ENCODE data around the gene GBP2. TPM values are rescaled to one million over a fixed set of nuclear protein-coding genes. Genes with fewer than 3 reads are reported as not detected.
"Not testable (repeated sequence)": the region's sequence is repeated elsewhere in the genome, so short reads cannot be mapped to it uniquely, and the experiment has no call there.

The GBP2 gene, protein sequence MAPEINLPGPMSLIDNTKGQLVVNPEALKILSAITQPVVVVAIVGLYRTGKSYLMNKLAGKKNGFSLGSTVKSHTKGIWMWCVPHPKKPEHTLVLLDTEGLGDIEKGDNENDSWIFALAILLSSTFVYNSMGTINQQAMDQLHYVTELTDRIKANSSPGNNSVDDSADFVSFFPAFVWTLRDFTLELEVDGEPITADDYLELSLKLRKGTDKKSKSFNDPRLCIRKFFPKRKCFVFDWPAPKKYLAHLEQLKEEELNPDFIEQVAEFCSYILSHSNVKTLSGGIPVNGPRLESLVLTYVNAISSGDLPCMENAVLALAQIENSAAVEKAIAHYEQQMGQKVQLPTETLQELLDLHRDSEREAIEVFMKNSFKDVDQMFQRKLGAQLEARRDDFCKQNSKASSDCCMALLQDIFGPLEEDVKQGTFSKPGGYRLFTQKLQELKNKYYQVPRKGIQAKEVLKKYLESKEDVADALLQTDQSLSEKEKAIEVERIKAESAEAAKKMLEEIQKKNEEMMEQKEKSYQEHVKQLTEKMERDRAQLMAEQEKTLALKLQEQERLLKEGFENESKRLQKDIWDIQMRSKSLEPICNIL
- total RNA-seq = 28.8 and 82.1 TPM in 2 replicates

DNA sequence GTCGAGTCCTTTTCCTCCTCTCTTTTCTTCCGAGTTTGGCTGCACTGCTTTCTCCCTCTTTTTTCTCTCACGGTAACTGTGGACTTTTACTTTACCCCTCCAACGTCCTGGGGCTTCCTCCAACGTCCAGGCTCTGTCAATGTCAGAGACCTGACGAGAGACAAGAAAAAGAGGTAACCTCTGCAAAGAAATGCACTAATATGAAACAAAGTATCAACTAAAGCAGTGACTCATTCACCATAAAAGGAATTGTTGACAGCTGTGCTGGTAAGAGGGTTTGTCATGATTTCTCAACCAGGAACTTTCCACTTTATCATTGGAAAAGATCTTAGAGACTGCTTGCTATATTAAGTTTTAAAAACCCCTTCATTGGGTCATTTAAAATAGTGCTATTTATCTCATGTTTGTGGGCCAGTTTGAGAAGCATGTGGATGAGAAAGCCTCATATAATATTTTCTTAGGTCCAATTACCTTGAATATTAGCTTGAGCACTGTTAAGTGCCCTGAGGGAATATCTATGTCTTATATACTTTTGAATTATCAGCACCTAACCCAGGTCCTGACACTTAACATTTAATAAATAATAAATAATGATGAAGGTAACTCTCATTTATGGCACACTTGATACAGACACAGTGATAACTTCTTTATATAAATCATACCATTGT, at the start of gene GBP2:
Gene GBP2 (minus strand): TSS at position 202 of the 668 bp plus-strand sequence. CDS start 4,148 bp downstream, outside the sequence.
- peak; percentile 97 for DNase-seq (ENCODE audit: low read depth)

DNA sequence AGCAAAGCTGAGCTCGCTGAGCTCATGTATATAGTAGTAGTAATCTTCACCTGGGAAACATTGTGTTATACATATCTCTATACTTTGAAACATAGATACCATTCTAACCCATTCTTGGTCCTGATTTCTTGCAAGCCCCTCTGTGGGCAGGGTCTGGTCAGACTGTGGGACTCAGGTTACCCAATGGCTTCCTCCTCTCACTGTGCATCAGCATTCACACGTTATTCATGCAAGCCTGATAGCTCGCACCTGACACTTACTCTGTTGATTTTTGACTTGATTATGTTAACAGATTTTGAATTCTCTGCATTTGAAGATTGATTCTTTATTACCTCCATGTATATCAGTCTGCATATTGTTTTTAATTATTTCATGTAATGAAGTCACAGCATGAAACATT, 48.6 kb upstream of the GBP2 start:
- no peak for DNase-seq (ENCODE audit: low read depth)

DNA sequence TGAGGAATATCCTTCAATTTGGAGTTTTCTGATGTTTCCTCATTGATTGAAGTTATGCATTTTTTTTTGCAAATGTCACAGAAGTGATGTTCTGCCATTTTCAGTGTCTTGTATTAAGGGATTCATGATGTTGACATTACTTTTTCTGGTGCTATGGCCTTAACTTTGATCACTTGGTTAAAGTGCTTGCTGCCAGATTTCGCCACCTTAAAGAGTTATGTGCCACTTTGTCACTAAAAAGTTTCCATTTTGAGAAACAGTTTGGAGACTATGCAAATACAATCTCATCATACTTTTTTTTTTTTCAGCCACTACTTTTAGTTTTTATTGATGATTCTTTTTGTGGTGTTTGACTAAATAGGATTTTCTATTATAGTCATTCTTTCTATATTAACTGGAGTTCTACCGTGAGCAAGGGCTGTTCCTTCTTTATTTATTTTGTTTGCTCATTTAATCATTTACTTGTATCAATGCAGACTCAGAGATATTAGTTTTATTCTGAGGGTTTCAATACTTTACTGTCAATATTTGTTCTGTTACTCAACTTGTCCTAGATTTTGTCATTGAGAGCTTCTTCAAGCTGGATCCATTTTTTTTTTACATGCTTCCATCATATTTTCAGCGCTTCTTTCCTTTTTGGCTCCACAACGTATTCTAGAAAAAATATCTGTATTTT, 46.7 kb upstream of the GBP2 start:
- DNase-seq (ENCODE audit: low read depth) = no peak

DNA sequence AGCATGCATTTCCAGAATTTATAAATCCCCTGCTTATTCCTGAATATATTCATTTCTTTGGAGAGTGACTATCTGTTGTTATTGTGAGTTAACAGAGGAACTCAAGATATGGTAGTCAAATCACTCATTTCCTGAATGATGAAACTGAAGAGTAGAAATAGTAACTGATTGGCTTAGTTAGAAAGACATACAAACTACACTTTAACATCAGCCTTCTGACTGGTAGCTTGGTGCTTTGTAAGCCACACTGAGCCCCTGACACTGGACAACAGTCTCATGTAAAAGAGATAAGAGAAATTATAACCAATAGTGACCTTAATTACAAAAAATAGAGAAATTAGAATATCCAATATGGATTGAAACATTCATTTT, 45.1 kb upstream of the GBP2 start:
- no peak for DNase-seq (ENCODE audit: low read depth)

DNA sequence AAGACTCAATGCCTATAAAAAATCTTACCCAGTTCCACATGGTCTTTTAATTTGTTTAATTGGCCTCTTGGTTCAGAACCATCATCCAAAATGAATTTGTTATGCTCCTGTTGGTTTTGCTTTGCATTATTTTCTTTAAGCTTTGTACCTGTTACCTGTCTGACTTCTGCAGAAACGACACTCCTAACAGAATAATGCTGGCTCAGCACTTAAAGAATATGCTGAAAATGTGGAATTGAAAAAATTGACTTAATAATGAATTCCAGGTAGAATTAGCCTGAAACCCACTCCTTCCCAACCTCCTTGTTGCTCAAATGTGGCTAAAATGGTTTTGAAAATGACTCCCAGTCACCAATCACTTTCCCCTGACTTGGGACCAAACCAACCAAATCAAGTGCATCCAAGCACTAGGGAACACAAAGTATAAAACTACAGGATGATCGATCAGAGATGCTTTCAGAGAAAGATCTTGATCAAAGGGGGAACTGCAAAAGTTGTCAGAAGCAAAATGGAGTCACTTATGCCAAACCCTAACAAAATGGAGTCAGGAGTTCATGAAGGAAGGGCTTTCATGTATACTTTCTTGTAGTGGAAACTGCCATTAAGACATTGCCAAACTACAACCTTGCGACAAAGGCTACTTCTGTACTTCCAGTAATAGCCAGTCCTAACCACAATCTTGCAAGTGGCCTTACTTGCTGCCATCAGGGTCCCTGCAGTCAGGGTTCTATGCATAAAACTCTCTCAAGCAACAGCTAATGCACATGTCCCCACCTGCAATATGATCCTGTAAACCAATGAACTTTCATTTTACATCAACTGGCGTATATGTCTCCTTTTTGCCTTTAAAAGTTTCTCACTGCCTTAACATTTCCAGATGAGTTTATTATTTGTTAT, 44.5 kb upstream of the GBP2 start:
- DNase-seq (ENCODE audit: low read depth) = no peak

DNA sequence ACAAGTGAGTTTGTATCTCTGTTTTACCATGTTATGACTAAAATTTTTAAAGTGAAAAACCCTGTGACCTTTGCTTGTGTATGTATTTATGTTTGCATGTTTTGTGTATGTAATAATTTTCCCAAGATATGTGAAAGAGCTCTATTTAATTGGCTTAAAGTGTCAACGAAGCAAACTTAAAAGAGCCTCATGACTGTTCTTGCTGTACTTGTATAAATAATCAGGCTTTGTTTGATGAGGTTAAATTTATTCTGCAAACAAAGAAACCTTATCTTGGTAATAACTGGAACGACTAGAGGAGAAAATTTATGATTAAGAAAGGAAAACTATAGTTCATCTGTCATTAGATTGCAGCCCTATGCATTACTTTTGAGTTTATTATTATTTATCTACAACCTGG, 43.3 kb upstream of the GBP2 start:
- no peak for DNase-seq (ENCODE audit: low read depth)

DNA sequence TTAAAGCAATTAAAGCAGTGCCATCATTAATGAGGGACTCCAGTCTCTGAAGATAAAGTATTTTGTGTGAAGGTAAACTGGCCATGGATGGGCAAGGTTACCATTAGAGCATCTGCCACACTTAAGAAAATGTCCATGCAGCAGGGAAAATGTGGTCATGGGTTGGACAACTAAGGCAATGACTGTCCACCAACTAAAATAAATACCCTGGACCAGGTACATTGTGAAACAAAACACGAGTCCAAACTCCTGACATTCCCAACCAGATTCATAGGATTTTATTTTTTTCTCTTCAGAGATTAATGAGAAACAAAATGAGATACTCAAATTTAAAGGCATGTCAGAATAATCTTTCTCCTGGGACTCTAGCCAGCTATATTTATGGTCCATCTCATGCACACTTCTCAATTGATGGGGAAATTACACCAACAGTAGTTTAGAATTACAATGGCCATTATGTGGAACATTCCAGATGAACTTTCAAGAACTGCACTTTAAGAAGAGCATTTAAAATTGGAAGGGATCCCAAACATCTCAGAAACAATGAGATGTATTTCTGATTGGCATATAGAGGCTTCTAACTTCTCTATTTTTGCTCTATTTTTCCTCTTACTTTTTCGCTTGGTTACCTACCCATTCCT, 41.8 kb upstream of the GBP2 start:
- DNase-seq (ENCODE audit: low read depth) = no peak

DNA sequence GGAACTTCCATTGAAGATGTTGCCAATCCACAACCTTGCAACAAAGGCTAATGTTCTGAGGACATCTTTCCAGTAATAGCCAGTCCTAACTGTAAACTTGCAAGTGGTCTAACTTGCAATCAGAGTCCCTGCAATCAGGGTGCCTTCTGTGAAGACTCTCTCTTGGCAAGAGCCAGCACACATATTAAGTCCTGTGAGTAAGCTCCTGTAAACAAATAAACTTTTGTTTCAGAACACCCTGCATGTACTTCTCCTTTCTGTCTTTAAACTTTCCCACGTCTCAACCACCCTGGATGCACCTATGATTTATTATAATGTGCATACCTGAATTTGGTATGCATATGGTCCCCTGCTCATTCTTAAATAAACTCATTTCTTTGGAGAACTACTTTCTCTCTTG, 40.8 kb upstream of the GBP2 start:
- DNase-seq (ENCODE audit: low read depth) = peak; percentile 18

DNA sequence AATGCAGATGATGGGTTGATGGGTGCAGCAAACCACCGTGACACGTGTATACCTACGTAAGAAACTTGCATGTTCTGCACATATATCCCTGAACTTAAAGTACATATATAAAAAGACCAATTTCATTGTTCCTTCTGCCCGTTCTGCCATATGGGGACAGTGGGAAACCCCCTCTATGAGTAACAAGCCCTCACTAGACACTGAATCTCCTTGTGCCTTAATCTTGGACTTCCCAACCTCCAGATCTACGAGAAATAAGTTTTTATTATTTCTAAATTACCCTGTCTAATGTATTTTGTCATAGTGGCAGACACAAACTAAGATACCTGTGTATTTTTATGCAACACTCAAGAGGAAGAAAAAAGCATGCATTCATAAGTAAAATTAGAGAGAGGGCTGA, 39.9 kb upstream of the GBP2 start:
- no peak for DNase-seq (ENCODE audit: low read depth)

DNA sequence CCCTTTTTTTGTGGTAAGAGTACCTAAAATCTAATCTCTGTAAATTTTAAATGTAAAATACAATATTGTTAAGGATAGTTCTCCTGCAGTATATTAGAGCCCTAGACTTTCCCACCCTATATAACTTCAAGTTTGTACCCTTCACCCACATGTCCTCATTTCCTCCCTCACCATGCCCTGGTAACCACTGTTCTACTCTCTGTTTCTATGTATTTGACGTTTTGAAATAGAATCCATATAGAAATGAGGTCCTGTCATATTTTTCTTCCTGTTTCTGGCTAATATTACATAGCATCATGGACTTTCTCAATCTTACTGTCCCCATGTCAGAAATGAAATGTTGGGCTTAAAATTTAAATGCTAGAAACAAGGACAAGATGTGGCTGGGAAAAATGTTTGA, 25.1 kb upstream of the GBP2 start:
- DNase-seq (ENCODE audit: low read depth) = no peak

DNA sequence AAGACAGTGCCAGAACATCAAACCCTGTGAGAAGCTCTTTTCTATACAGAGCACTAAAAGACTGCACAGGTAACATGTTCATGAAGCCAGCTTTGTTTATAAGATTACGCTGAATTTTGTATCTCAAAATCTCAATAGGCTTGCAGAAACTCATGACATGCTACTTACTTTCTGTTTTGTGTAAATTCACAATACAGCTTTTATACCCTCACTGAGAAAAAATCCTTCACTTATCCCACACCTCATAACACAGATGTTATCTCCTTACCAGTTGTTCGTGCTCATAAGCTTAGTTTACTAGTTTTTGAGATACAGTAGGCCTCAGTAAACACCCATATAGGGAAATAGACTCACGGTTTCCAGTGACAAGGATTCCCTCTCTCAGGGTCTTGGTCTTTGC, 24.1 kb upstream of the GBP2 start:
- DNase-seq (ENCODE audit: low read depth) = no peak

DNA sequence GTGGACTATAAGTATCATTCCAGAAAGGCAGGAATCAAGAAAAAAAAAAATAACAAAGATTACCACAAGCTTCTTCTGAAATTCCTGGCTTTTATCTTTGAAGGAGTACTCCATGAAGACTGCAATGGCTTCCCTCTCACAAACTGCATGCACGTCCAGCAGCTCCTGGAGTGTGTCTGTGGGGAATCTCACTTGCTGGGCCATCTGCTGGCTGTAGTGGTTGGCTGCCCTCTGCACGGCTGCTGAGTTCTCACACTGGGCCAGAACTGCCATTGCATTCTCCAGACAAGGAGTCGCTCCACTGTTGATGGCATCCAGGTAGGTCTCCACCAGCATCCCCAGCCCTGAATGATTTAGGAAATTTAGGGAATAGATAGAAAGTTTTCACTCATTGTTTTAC, 23.3 kb upstream of the GBP2 start:
- DNase-seq (ENCODE audit: low read depth) = peak; percentile 29

DNA sequence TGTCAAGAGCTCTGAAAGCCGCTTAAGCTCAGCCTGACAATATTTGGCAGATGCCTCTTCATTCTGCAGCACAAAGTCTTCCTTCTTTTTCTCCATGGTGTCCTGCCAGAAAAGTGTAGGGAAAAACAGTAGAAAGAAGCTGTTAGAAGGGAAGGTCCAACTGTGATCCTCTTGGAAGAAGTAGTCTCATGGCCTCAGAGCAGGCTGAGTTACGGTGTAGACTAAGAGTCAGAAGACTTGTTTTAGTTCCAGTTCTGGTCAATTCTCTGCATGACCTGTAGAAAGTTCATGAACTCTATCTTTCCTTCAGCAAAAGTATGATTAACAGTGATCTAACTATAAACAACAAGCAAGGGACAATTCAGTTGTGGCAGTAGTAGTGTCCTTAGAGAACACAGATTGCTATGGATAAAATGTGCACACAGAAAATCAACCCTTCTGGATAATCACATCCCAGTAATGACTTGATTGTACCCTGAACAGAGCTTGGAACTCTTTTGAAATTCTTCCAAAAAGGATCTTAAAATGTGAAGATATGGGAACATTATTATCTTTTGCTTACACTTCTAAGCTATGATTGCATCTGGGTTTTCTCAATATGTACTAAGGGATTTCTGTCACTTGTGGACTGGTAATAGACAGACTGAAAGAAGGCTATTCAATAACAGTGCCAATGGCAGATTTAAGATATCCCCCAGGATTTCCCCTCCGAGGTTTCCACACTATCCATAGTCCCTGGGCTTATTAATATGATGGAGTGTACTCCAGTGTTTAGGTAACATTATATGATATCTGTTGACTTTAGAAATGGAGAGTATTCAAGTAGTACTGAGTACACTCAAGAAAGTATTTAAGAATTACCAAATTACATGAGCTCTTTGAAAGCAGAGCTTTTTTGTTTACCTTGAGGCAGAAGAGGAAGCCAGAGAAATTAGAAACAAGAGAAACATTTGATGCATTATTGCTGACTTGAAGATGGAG, 22.1 kb upstream of the GBP2 start:
- no peak for DNase-seq (ENCODE audit: low read depth)

DNA sequence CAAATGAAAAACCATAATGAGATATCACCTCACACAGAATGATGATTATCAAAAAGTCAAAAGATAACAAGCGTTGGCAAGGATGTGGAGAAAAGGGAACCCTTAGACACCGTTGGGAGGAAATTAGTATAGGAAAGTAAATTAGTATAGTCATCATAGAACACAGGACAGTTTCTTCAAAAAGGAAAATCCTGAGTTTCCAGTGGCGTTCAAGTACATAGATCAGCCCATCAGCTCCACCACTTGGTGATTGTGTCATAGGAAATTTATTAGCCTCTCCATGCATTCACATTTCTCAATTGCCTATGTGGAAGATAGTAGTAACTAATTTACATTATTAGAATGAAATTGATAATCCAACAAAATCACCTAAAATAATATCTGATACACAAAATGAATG, 20.8 kb upstream of the GBP2 start:
- DNase-seq (ENCODE audit: low read depth) = no peak

DNA sequence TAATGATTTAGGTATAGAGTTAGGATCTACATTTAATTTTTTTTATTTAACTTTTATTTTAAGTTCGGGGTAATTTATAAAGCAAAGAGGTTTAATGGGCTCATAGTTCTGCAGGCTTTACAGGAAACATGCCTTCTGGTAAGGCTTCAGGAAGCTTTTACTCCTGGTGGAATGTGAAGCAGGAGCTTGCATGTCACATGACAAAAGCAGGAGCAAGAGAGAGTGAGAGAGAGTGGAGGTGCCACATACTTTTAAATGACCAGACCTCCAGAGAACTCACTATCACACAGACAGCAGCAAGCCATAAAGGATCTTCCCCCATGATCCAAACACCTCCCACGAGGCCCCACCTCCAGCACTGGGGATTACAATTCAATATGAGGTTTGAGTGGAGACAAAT, 17.6 kb upstream of the GBP2 start:
- no peak for DNase-seq (ENCODE audit: low read depth)

DNA sequence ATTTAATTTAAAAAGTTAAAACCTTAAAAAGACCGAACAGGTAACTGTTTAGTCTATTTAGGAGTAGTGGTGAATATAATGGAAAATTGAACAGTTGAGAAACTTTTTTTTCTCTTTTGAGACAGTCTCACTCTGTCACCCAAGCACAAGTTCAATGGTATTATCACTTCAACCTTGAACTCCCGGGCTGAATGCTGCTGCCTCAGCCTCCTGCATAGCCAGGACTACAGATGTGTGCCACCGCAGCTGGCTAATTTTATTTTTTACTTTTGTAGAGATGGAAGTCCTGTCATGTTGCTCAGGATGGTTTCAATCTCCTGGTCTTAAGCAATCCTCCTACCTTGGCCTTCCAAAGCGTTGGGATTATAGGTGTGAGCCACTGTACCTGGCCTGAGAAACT, 16.2 kb upstream of the GBP2 start:
- DNase-seq (ENCODE audit: low read depth) = no peak

DNA sequence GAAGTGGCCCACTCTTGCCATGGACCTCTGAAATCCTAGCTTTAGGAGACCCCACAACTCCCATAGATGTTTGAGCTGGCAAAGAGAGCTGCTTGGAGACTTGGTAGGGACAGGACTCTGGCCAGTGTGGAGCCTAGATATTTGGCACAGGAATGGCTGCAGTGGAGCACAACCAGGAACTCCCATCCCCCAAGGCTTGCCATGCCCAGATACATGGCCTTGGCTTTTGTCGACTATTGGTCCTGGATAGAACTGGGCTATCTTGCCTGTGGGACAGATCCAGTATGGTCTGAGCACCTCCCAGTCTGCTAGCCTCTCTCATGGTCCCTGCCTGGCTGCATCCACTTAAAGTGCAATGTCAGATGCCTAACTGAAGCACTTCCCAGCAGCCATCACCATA, 7.8 kb upstream of the GBP2 start:
- no peak for DNase-seq (ENCODE audit: low read depth)

DNA sequence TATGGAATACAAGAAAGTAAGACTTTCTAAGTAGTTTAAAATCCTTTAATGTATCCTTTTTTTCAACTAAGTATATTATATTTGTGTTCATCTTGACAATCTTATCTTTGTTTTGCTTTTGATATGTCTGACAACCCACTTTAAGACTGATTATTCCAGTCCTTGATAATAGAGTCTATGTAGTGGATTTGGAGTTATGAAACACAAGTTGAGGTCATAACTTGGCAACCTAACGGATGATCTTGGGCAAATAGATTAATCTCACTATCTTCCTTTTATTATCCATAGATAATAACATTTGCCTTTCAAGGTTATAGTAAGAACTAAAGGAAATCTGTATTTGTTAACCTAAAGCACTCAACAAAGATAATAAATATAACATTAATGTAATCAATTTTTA, 4.8 kb upstream of the GBP2 start:
- DNase-seq (ENCODE audit: low read depth) = no peak

DNA sequence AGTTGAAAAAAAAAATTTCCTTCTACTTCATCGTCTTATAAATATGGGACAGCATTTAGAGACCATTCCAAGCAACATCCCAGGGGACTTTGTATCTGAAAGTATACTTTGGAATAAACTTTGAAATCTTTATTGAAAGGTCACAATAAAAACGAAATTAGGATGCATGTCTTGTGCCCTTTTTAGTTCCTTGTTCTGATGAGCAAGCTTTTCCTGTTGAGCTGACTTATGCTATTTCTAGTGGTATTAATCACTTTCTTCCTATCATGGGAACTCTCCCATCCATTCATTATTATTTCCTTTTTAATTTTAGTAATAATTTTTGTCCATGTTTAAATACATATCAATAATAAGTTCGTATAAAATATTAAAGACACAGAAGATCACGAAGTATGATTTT, 4.0 kb upstream of the GBP2 start:
- no peak for DNase-seq (ENCODE audit: low read depth)

DNA sequence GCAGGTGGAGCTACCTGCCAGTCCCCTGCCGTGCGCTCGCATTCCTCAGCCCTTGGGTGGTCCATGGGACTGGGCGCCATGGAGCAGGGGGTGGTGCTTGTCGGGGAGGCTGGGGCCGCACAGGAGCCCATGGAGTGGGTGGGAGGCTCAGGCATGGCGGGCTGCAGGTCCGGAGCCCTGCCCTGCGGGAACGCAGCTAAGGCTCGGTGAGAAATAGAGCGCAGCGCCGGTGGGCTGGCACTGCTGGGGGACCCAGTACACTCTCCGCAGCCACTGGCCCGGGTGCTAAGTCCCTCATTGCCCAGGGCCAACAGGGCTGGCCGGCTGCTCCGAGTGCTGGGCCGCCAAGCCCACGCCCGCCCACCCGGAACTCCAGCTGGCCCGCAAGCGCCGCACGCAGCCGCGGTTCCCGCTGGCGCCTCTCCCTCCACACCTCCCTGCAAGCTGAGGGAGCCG, 2.1 kb upstream of the GBP2 start:
- DNase-seq (ENCODE audit: low read depth) = not testable (repeated sequence)
